Erythroblast (primary cell): ENCODE results near the gene CDK2AP2.
"Not testable (repeated sequence)": the region's sequence is repeated elsewhere in the genome, so short reads cannot be mapped to it uniquely, and the experiment has no call there.

ENCODE experiments used
- GATA1 ChIP-seq: IDR thresholded peaks from 2 replicates; pipeline ENCODE4 v1.6.1; 2011; ENCODE audit warnings: low read depth, mild to moderate bottlenecking, control low read depth, low read length, moderate library complexity
- POLR2A ChIP-seq: IDR thresholded peaks from 2 replicates; pipeline ENCODE4 v1.6.1; 2011; ENCODE audit warnings: mild to moderate bottlenecking, low read length

DNA sequence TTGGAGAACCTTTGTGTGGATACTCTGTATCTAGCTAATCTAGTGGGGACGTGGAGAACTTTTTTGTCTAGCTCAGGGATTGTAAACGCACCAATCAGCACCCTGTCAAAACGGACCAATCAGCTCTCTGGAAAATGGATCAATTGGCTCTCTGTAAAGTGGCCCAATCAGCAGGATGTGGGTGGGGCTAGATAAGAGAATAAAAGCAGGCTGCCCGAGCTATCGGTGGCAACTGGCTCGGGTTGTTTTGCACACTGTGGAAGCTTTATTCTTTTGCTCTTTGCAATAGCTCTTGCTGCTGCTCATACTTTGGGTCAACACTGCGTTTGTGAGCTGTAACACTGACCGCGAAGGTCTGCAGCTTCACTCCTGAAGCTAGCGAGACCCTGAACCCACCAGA is 31.3 kb downstream of the CDK2AP2 start:
- not testable (repeated sequence) for TF ChIP-seq POLR2A, GATA1
